COLO668 (cell line): ENCODE measurements around the gene GRIP1.

Source experiments
- DNase-seq: peaks from one replicate; lab custom pipeline; 2025; ENCODE audit not compliant: unreplicated experiment; lab: John Stamatoyannopoulos, UW

GRIP1 gene

GRCh38 chr12:66482351-66483203 lies 196.3 kb downstream of the GRIP1 start:
- DNase-seq: no peak

GRCh38 chr12:66467932-66468331 lies 210.9 kb downstream of the GRIP1 start:
- no peak for DNase-seq

GRCh38 chr12:66461331-66461730 lies 217.5 kb downstream of the GRIP1 start:
- no peak for DNase-seq

GRCh38 chr12:66459944-66460482 lies 218.9 kb downstream of the GRIP1 start:
- DNase-seq: no peak

GRCh38 chr12:66456612-66457011 lies 222.3 kb downstream of the GRIP1 start:
- DNase-seq: no peak

GRCh38 chr12:66453844-66454243 lies 225.0 kb downstream of the GRIP1 start:
- DNase-seq: no peak

- DNase-seq: no peak
Measured at GRCh38 chr12:66453120-66453519, 225.8 kb downstream of the GRIP1 start.

- no peak for DNase-seq
Measured at GRCh38 chr12:66449531-66449930, 229.3 kb downstream of the GRIP1 start.

- no peak for DNase-seq
Measured at GRCh38 chr12:66447643-66448042, 231.2 kb downstream of the GRIP1 start.

GRCh38 chr12:66446276-66446675 lies 232.6 kb downstream of the GRIP1 start:
- DNase-seq: no peak

- no peak for DNase-seq
Measured at GRCh38 chr12:66441905-66442559, 236.8 kb downstream of the GRIP1 start.

GRCh38 chr12:66438601-66439000 lies 240.3 kb downstream of the GRIP1 start:
- no peak for DNase-seq

GRCh38 chr12:66430106-66430505 lies 248.8 kb downstream of the GRIP1 start:
- no peak for DNase-seq

GRCh38 chr12:66428870-66429269 lies 250.0 kb downstream of the GRIP1 start:
- no peak for DNase-seq

GRCh38 chr12:66428261-66428660 lies 250.6 kb downstream of the GRIP1 start:
- DNase-seq: no peak

GRCh38 chr12:66426696-66427095 lies 252.2 kb downstream of the GRIP1 start:
- no peak for DNase-seq

GRCh38 chr12:66423266-66423665 lies 255.6 kb downstream of the GRIP1 start:
- DNase-seq: no peak

GRCh38 chr12:66418908-66419307 lies 260.0 kb downstream of the GRIP1 start:
- DNase-seq: no peak

- DNase-seq: no peak
Measured at GRCh38 chr12:66417217-66417616, 261.7 kb downstream of the GRIP1 start.

- peak; percentile 23 for DNase-seq
Measured at GRCh38 chr12:66409195-66409871, 269.5 kb downstream of the GRIP1 start.

- DNase-seq: no peak
Measured at GRCh38 chr12:66405395-66405794, 273.5 kb downstream of the GRIP1 start.

GRCh38 chr12:66403746-66404145 lies 275.1 kb downstream of the GRIP1 start:
- DNase-seq: no peak
